ENCODE results near the gene NCMAP. TPM values are rescaled to one million over a fixed set of nuclear protein-coding genes. Genes with fewer than 3 reads are reported as not detected.

NCMAP gene
- total RNA-seq, 1 experiment from 2014 or later = 0.33 TPM

- peak; percentile 89 for ATAC-seq
- no peaks in the 10 kb centered on the region for H3K9me3 ChIP-seq (ENCODE audit: control insufficient read depth, insufficient read depth, low read depth, low read length)
- TF ChIP-seq TCF7L2 (IDR thresholded peaks at IDR 0.05; ENCODE audit: low read depth, low read length) (no peak), SIN3A (IDR thresholded peaks at IDR 0.05; ENCODE audit: borderline replicate concordance, insufficient read depth, low read depth, low read length) (no peak), CTCF (IDR thresholded peaks at IDR 0.05) (no peak)
- ChIA-PET POLR2A (no interaction called here), CTCF (interaction anchor here (1.1 kb wide), 1 partner anchor 19 kb away, joined by 6 read pairs; no protein-coding TSS in a partner anchor)
- H3K27me3 ChIP-seq (ENCODE audit: control insufficient read depth, insufficient read depth, low read length) = no peaks in the 10 kb centered on the region
- DNase-seq (ENCODE audit: low read depth, low spot score) = no peak
- H3K4me3 ChIP-seq (ENCODE audit: low read depth in 2 of 2, low read length in 2 of 2) = no peak overlapping the region
- in situ Hi-C loops (cut with HindIII; ENCODE audit: low pct_unique_long_range_greater_than_20kb, low sequenced_read_pairs) = no loop called here
- peak overlapping the region; percentile 27; the same call in 1 of the 2 replicates for H3K27ac ChIP-seq (ENCODE audit: low read length)
- H3K36me3 ChIP-seq (ENCODE audit: control insufficient read depth, insufficient read depth, low read length) = no peaks in the 10 kb centered on the region
- intact Hi-C loops (cut with micrococcal nuclease; ENCODE audit: unreplicated experiment) = no loop called here
- no TSS peak for BruUV-seq (replicated peaks)
- peaks cover 10% of the 10 kb centered on the region for H3K4me1 ChIP-seq (ENCODE audit: control insufficient read depth, insufficient read depth, low read length)
These were observed 12.0 kb downstream of the NCMAP start for GRCh38 chr1:24567792-24568388.

- intact Hi-C loops (cut with micrococcal nuclease; ENCODE audit: unreplicated experiment) = no loop called here
- CTCF ChIA-PET = interaction anchor here (1.1 kb wide), 1 partner anchor 19 kb away, joined by 6 read pairs; no protein-coding TSS in a partner anchor
These were observed 12.6 kb downstream of the NCMAP start for GRCh38 chr1:24568475-24568874.

More at GRCh38 chr1:24568475-24568874, 12.6 kb downstream of the NCMAP start:
- TF ChIP-seq SIN3A (IDR thresholded peaks at IDR 0.05; ENCODE audit: borderline replicate concordance, insufficient read depth, low read depth, low read length) (no peak), POLR2AphosphoS5 (IDR thresholded peaks at IDR 0.05; ENCODE audit: low read depth, low read length) (no peak), REST (IDR thresholded peaks at IDR 0.05; ENCODE audit: insufficient read depth in 1 of 2, low read depth in 2 of 2, low read length in 1 of 2) (no peak), TCF7L2 (IDR thresholded peaks at IDR 0.05; ENCODE audit: low read depth, low read length) (no peak), CTCF (IDR thresholded peaks at IDR 0.05) (no peak)
- POLR2A ChIA-PET = no interaction called here
- H3K36me3 ChIP-seq (ENCODE audit: control insufficient read depth, insufficient read depth, low read length) = no peaks in the 10 kb centered on the region
- H3K27me3 ChIP-seq (ENCODE audit: control insufficient read depth, insufficient read depth, low read length) = no peaks in the 10 kb centered on the region
- H3K9me3 ChIP-seq (ENCODE audit: control insufficient read depth, insufficient read depth, low read depth, low read length) = no peaks in the 10 kb centered on the region
- H3K27ac ChIP-seq (ENCODE audit: low read length) = 0 out of 2 replicates have a peak overlapping the region, but pooled peaks have one; percentile 27
- ATAC-seq (no peak), DNase-seq (ENCODE audit: low read depth, low spot score) (no peak)
- in situ Hi-C loops (cut with HindIII; ENCODE audit: low pct_unique_long_range_greater_than_20kb, low sequenced_read_pairs) = no loop called here
- no TSS peak for BruUV-seq (replicated peaks)
- H3K4me1 ChIP-seq (ENCODE audit: control insufficient read depth, insufficient read depth, low read length) = peaks cover 10% of the 10 kb centered on the region
- H3K4me3 ChIP-seq (ENCODE audit: low read depth in 2 of 2, low read length in 2 of 2) = no peak overlapping the region

Measured in Panc1 (cell line).